Progenitor cell of endocrine pancreas (in vitro differentiated cells): ENCODE measurements around the gene FBXO5. TPM values are rescaled to one million over a fixed set of nuclear protein-coding genes. Genes with fewer than 3 reads are reported as not detected.

Experiments used
- DNase-seq: peaks from one replicate; pipeline ENCODE4 v3.0.0; 2021; ENCODE audit warnings: low spot score; ENCODE audit not compliant: unreplicated experiment
- H3K27ac Mint-ChIP-seq: 2 replicates; pipeline ENCODE4 v1.8.0; 2021; ENCODE audit warnings: mild to moderate bottlenecking, moderate library complexity, mixed read lengths
- H3K27me3 Mint-ChIP-seq: 2 replicates; pipeline ENCODE4 v1.8.0; 2021; ENCODE audit warnings: mixed read lengths
- H3K36me3 Mint-ChIP-seq: 2 replicates; pipeline ENCODE4 v1.8.0; 2022; ENCODE audit warnings: mixed read lengths; ENCODE audit not compliant: insufficient read depth
- H3K4me1 Mint-ChIP-seq: 2 replicates; pipeline ENCODE4 v1.8.0; 2021; ENCODE audit warnings: low read depth, mixed read lengths
- H3K4me3 Mint-ChIP-seq: 2 replicates; pipeline ENCODE4 v1.8.0; 2021; ENCODE audit warnings: low read depth, mild to moderate bottlenecking, moderate library complexity, mixed read lengths
- H3K9me3 Mint-ChIP-seq: 2 replicates; pipeline ENCODE4 v1.8.0; 2021; ENCODE audit warnings: low read depth, mixed read lengths
- CTCF ChIP-seq: fragments of 200-600 bp; sonication (generic); IDR thresholded peaks from one replicate; pipeline ENCODE4 v1.5.0; 2021; ENCODE audit warnings: antibody characterized with exemption, mild to moderate bottlenecking; ENCODE audit not compliant: unreplicated experiment
- total RNA-seq: library from RNA; stranded (reverse); gene quantifications from 2 replicates; pipeline ENCODE4 v1.2.1, GENCODE V29; 2021

The FBXO5 gene
- total RNA-seq, 1 donor from 2014 or later: 21.8 TPM

- Mint-ChIP-seq H3K4me3 (no peak overlapping the region), H3K27ac (no peak overlapping the region), H3K4me1 (peaks cover 17% of the 10 kb centered on the region), H3K9me3 (no peaks in the 10 kb centered on the region), H3K36me3 (no peaks in the 10 kb centered on the region), H3K27me3 (peaks cover 6% of the 10 kb centered on the region)
- DNase-seq: no peak
- no peak for TF ChIP-seq CTCF
These were observed 44.6 kb upstream of the FBXO5 start for GRCh38 chr6:153027480-153027879.

- Mint-ChIP-seq H3K27ac (no peak overlapping the region), H3K36me3 (no peaks in the 10 kb centered on the region), H3K4me1 (no peaks in the 10 kb centered on the region), H3K4me3 (no peak overlapping the region), H3K9me3 (no peaks in the 10 kb centered on the region), H3K27me3 (peaks cover 6% of the 10 kb centered on the region)
- no peak for DNase-seq
- no peak for TF ChIP-seq CTCF
These were observed 41.8 kb upstream of the FBXO5 start for GRCh38 chr6:153024709-153025017.

GRCh38 chr6:153023977-153024708, 41.3 kb upstream of the FBXO5 start:
- peak; percentile 22 for DNase-seq
- Mint-ChIP-seq H3K9me3 (no peaks in the 10 kb centered on the region), H3K4me3 (no peak overlapping the region), H3K27me3 (peaks cover 6% of the 10 kb centered on the region), H3K27ac (no peak overlapping the region), H3K36me3 (no peaks in the 10 kb centered on the region), H3K4me1 (no peaks in the 10 kb centered on the region)
- peak; percentile 79 for TF ChIP-seq CTCF

- TF ChIP-seq CTCF: no peak
- H3K9me3 Mint-ChIP-seq: no peaks in the 10 kb centered on the region
- DNase-seq: no peak
- no peaks in the 10 kb centered on the region for H3K36me3 Mint-ChIP-seq
- H3K27ac Mint-ChIP-seq: no peak overlapping the region
- H3K27me3 Mint-ChIP-seq: no peaks in the 10 kb centered on the region
- H3K4me1 Mint-ChIP-seq: no peaks in the 10 kb centered on the region
- no peak overlapping the region for H3K4me3 Mint-ChIP-seq
These were observed 35.5 kb upstream of the FBXO5 start for GRCh38 chr6:153018355-153018754.

GRCh38 chr6:153016846-153017245, 34.0 kb upstream of the FBXO5 start:
- Mint-ChIP-seq H3K36me3 (no peaks in the 10 kb centered on the region), H3K4me1 (no peaks in the 10 kb centered on the region), H3K27ac (no peak overlapping the region), H3K27me3 (no peaks in the 10 kb centered on the region), H3K4me3 (no peak overlapping the region), H3K9me3 (no peaks in the 10 kb centered on the region)
- DNase-seq: no peak
- no peak for TF ChIP-seq CTCF
